D721Med (cell line): ENCODE data around the gene TRMT13.

Source experiments
- DNase-seq: peaks from one replicate; pipeline ENCODE4 v3.0.0; 2011; ENCODE audit warnings: low spot score; ENCODE audit not compliant: insufficient read length
- FAIRE-seq: peaks from 2 replicates; lab custom pipeline; 2011; peaks lifted over from hg19 to GRCh38; lab: Jason Lieb, UNC
- CTCF ChIP-seq: IDR thresholded peaks from 2 replicates; pipeline ENCODE4 v1.5.1; 2012; ENCODE audit warnings: mild to moderate bottlenecking, control low read depth; ENCODE audit not compliant: insufficient read depth; ENCODE audit errors: missing control alignments

The TRMT13 gene

GRCh38 chr1:100132566-100133477, at the start of gene TRMT13, which contains the start of gene SASS6:
TRMT13 (plus strand) TSS chr1:100133163; CDS start chr1:100133169, 6 bp downstream.
SASS6 (minus strand) TSS chr1:100132930; CDS start chr1:100132814, 116 bp downstream.
- no peak for FAIRE-seq
- TF ChIP-seq CTCF: no peak
- peak; percentile 47 for DNase-seq

- no peak for DNase-seq
- no peak for TF ChIP-seq CTCF
- FAIRE-seq: no peak
Measured at GRCh38 chr1:100087396-100087795, 45.6 kb upstream of the TRMT13 start.

GRCh38 chr1:100089082-100089481, 43.9 kb upstream of the TRMT13 start:
- no peak for DNase-seq
- no peak for FAIRE-seq
- no peak for TF ChIP-seq CTCF

GRCh38 chr1:100090471-100090870, 42.5 kb upstream of the TRMT13 start:
- DNase-seq (no peak), FAIRE-seq (no peak)
- TF ChIP-seq CTCF: no peak

GRCh38 chr1:100100202-100100601, 32.8 kb upstream of the TRMT13 start:
- TF ChIP-seq CTCF: no peak
- DNase-seq (no peak), FAIRE-seq (peak; percentile 56)

- TF ChIP-seq CTCF: no peak
- FAIRE-seq (no peak), DNase-seq (no peak)
Measured at GRCh38 chr1:100101564-100101963, 31.4 kb upstream of the TRMT13 start.

GRCh38 chr1:100107696-100108095, 25.3 kb upstream of the TRMT13 start:
- no peak for DNase-seq
- TF ChIP-seq CTCF: no peak
- FAIRE-seq: no peak
